Small intestine (tissue), 7 donors: ENCODE data around the gene CCDC47. TPM values are rescaled to one million over a fixed set of nuclear protein-coding genes. Genes with fewer than 3 reads are reported as not detected.

Source experiments
- DNase-seq, 2 donors: peaks; one replicate each; pipeline versions ENCODE4 v3.0.0 to v3.0.0-alpha.2; 2013
- FAIRE-seq: peaks from 2 replicates; lab custom pipeline; 2012; peaks lifted over from hg19 to GRCh38; lab: Jason Lieb, UNC
- H3K27ac ChIP-seq, 3 donors: one replicate each; pipeline ENCODE4 v1.5.1; 2013; ENCODE audit warnings: low read length in 2 of 3, mild to moderate bottlenecking in 2 of 3, control low read depth in 1 of 3, inconsistent platforms in 1 of 3, low read depth in 1 of 3, moderate library complexity in 1 of 3
- H3K27me3 ChIP-seq, 3 donors: one replicate each; pipeline ENCODE4 v1.6.1; 2013; ENCODE audit warnings: low read length in 3 of 3, inconsistent platforms in 1 of 3; ENCODE audit not compliant: control insufficient read depth in 3 of 3, insufficient read depth in 3 of 3
- H3K36me3 ChIP-seq, 3 donors: one replicate each; pipeline ENCODE4 v1.6.1; 2013; ENCODE audit warnings: low read length in 3 of 3, inconsistent platforms in 1 of 3, low read depth in 1 of 3, mild to moderate bottlenecking in 1 of 3, moderate library complexity in 1 of 3; ENCODE audit not compliant: control insufficient read depth in 3 of 3, insufficient read depth in 2 of 3
- H3K4me1 ChIP-seq, 3 donors: one replicate each; pipeline ENCODE4 v1.6.1; 2013; ENCODE audit warnings: low read length in 2 of 3, inconsistent platforms in 1 of 3, low read depth in 1 of 3, mild to moderate bottlenecking in 1 of 3, moderate library complexity in 1 of 3; ENCODE audit not compliant: control insufficient read depth in 3 of 3, insufficient read depth in 2 of 3
- H3K4me3 ChIP-seq, 3 donors: one replicate each; pipeline ENCODE4 v1.5.1; 2013; ENCODE audit warnings: low read length in 3 of 3, control low read depth in 1 of 3, inconsistent platforms in 1 of 3, low read depth in 1 of 3, mild to moderate bottlenecking in 1 of 3, moderate library complexity in 1 of 3
- H3K9me3 ChIP-seq, 2 donors: one replicate each; pipeline ENCODE4 v1.6.1; 2013; ENCODE audit warnings: low read depth in 1 of 2, low read length in 1 of 2; ENCODE audit not compliant: control insufficient read depth in 2 of 2, insufficient read depth in 1 of 2
- WGBS, 3 donors: extraction: QIAGEN DNeasy Blood & Tissue Kit; methylation state at CpG; one replicate each; pipeline ENCODE4 v1.1.7; 2013; 5-methylcytosine and 5-hydroxymethylcytosine counted together
- polyA plus RNA-seq, 4 donors: library from polyadenylated mRNA; stranded (reverse) in 3 of 4; unstranded in 1 of 4; fragments of 200-250 nt in 3 of 4; fragments of 120-200 nt in 1 of 4; gene quantifications; one replicate each; pipeline versions ENCODE4 v1.2.1 to v1.2.3, GENCODE V29; 2013
- donor health status: healthy with polysubstance abuse.
- donor health status: control.
- donor health status: control.
- donor health status: Bipolar disorder and iron deficiency.
- donor health status: healthy.

Gene CCDC47
- polyA plus RNA-seq, 4 donors: 19.5 to 113 (median 60.1) TPM

- 18 to 51% (median 34%) methylated on average over 5 of the region's 5 CpGs for WGBS, 3 donors
- Histone ChIP-seq H3K27me3 (no peaks in the 10 kb centered on the region), H3K4me3 (no peak overlapping the region), H3K36me3 (peaks cover 7 to 26% (median 13%) of the 10 kb centered on the region in 3 donors), H3K4me1 (peaks cover 0 to 8% (median 0%) of the 10 kb centered on the region in 3 donors), H3K9me3 (no peaks in the 10 kb centered on the region), H3K27ac (peak overlapping the region in 1 of 3 donors; percentile 41)
- FAIRE-seq (no peak), DNase-seq (peak; percentile 59 to 67)
Observed at GRCh38 chr17:63762161-63763078, 11.0 kb downstream of the CCDC47 start.

- peaks cover 0 to 8% (median 0%) of the 10 kb centered on the region in 3 donors for H3K4me1 ChIP-seq
- no peaks in the 10 kb centered on the region for H3K27me3 ChIP-seq
- peak overlapping the region in 1 of 3 donors; percentile 53 for H3K27ac ChIP-seq
- H3K4me3 ChIP-seq: no peak overlapping the region
- WGBS, 3 donors: 74 to 93% (median 90%) methylated on average over 10 of the region's 10 CpGs
- H3K36me3 ChIP-seq: peaks cover 11 to 34% (median 19%) of the 10 kb centered on the region in 3 donors
- no peak for DNase-seq
- no peak for FAIRE-seq
- no peaks in the 10 kb centered on the region for H3K9me3 ChIP-seq
Observed at GRCh38 chr17:63760771-63761539, 12.4 kb downstream of the CCDC47 start.

DNA sequence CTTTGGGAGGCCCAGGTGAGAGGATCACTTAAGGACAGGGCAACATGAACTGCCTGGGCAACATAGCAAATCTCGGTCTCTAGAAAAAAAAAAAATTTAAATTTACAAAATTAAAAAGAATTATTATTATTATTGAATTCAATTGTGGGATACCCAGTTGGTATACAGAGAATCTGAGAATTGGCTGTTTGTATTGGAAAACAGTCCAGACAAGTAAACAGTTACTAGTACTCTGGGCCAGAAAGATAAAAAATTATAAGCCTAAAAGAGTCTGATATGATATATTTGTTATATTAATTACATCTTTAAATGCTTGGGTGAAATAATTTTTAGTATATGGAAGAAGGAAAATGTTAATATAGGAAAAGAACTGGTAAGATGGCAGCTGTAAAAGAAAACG is 15.0 kb downstream of the CCDC47 start:
- H3K27ac ChIP-seq: no peak overlapping the region
- H3K9me3 ChIP-seq: no peaks in the 10 kb centered on the region
- H3K4me1 ChIP-seq: peaks cover 0 to 8% (median 0%) of the 10 kb centered on the region in 3 donors
- H3K4me3 ChIP-seq: no peak overlapping the region
- peaks cover 18 to 46% (median 25%) of the 10 kb centered on the region in 3 donors for H3K36me3 ChIP-seq
- no peak for DNase-seq
- no peak for FAIRE-seq
- 78 to 86% (median 85%) methylated on average over 2 of the region's 2 CpGs for WGBS, 3 donors
- no peaks in the 10 kb centered on the region for H3K27me3 ChIP-seq

GRCh38 chr17:63754046-63754445 is 19.4 kb downstream of the CCDC47 start:
- no peak overlapping the region for H3K4me3 ChIP-seq
- WGBS, 3 donors: 98 to 100% (median 99%) methylated on average over 3 of the region's 3 CpGs
- H3K27me3 ChIP-seq: no peaks in the 10 kb centered on the region
- H3K9me3 ChIP-seq: no peaks in the 10 kb centered on the region
- DNase-seq (no peak), FAIRE-seq (no peak)
- H3K27ac ChIP-seq: no peak overlapping the region
- H3K4me1 ChIP-seq: peaks cover 0 to 5% (median 0%) of the 10 kb centered on the region in 3 donors
- H3K36me3 ChIP-seq: peaks cover 19 to 51% (median 27%) of the 10 kb centered on the region in 3 donors

GRCh38 chr17:63753215-63753614 is 20.2 kb downstream of the CCDC47 start:
- DNase-seq (no peak), FAIRE-seq (no peak)
- no peak overlapping the region for H3K27ac ChIP-seq
- H3K9me3 ChIP-seq: no peaks in the 10 kb centered on the region
- peaks cover 0 to 5% (median 0%) of the 10 kb centered on the region in 3 donors for H3K4me1 ChIP-seq
- H3K4me3 ChIP-seq: no peak overlapping the region
- no peaks in the 10 kb centered on the region for H3K27me3 ChIP-seq
- H3K36me3 ChIP-seq: peaks cover 19 to 58% (median 27%) of the 10 kb centered on the region in 3 donors
- WGBS, 3 donors: 84 to 90% (median 87%) methylated on average over 1 of the region's 1 CpG

DNA sequence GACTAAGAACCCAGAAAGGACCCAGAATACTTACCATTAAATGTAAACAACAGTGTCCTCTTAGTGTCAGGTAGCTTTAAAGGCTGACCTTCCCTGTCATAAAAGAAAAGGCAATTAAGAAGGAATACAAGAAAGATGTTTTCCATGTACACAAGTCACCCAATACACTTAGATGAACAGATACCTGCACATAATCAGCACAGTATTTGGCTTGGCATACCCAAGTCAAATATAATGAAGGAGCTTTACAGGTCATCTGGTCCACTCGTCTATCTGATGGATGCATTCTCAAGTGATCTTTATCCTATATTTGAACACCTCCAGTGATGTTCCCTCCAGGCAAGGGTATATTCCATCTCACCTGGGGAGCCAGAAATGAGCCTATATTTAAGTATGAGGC is 20.7 kb downstream of the CCDC47 start:
- peaks cover 0 to 5% (median 0%) of the 10 kb centered on the region in 3 donors for H3K4me1 ChIP-seq
- H3K4me3 ChIP-seq: no peak overlapping the region
- H3K27me3 ChIP-seq: no peaks in the 10 kb centered on the region
- peaks cover 21 to 58% (median 23%) of the 10 kb centered on the region in 3 donors for H3K36me3 ChIP-seq
- WGBS, 3 donors: 85 to 93% (median 86%) methylated on average over 1 of the region's 1 CpG
- no peaks in the 10 kb centered on the region for H3K9me3 ChIP-seq
- FAIRE-seq: no peak
- no peak for DNase-seq
- H3K27ac ChIP-seq: no peak overlapping the region

DNA sequence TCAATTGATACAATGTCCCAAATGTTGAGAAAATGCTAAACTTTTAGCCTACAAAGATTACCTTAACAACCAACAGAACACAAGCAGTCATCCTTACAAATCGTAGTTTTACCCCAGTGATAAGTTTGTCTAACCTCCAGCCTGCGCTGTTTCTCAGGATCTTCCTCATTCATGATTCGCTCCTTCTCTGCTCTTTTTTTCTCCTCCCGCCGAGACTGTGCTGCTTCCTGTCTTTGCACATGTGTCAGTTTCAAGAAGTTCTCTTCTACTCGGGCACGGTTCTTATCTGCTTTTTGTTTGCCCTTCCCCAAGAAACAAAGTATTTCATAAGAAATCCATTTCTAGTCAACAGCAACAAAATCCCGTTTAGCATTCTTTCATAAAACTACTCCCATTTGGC is 21.6 kb downstream of the CCDC47 start:
- FAIRE-seq (no peak), DNase-seq (no peak)
- Histone ChIP-seq H3K4me3 (no peak overlapping the region), H3K4me1 (peaks cover 0 to 5% (median 0%) of the 10 kb centered on the region in 3 donors), H3K27ac (no peak overlapping the region), H3K27me3 (no peaks in the 10 kb centered on the region), H3K36me3 (peaks cover 19 to 55% (median 22%) of the 10 kb centered on the region in 3 donors), H3K9me3 (no peaks in the 10 kb centered on the region)
- 54 to 84% (median 68%) methylated on average over 8 of the region's 8 CpGs for WGBS, 3 donors
